ENCODE results near the gene MOB3A. TPM values are rescaled to one million over a fixed set of nuclear protein-coding genes. Genes with fewer than 3 reads are reported as not detected.

The MOB3A gene
- total and polyA plus RNA-seq, 2 of the 8 experiments (the other 6 are each of a cell fraction or from before 2014, with no cell fraction given), result 9.2 to 9.6 TPM

DNA sequence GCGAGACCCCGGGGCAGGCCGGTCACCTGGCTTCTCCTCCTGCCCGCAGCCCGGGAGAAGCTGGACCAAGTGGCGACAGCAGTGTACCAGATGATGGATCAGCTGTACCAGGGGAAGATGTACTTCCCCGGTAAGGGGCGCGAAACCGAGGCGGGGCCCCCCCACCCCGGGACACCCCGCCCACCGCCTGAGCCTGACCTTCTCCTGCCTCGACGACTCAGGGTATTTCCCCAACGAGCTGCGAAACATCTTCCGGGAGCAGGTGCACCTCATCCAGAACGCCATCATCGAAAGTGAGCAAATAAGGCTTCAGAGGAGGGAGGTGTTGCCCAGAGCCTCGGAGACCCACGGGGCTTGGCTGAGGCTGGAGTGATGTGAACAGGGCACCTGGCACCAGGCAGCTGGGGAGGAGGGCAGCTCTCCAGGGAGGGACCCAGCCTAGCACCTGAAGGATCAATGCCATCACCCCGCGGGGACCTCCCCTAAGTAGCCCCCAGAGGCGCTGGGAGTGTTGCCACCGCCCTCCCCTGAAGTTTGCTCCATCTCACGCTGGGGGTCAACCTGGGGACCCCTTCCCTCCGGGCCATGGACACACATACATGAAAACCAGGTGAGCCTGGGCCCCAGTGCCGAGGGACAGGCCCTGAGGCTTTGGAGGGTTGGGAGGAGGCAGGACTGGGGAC is 1.2 kb upstream of the MOB3A start (continued):
- TF ChIP-seq, protein P1, sequence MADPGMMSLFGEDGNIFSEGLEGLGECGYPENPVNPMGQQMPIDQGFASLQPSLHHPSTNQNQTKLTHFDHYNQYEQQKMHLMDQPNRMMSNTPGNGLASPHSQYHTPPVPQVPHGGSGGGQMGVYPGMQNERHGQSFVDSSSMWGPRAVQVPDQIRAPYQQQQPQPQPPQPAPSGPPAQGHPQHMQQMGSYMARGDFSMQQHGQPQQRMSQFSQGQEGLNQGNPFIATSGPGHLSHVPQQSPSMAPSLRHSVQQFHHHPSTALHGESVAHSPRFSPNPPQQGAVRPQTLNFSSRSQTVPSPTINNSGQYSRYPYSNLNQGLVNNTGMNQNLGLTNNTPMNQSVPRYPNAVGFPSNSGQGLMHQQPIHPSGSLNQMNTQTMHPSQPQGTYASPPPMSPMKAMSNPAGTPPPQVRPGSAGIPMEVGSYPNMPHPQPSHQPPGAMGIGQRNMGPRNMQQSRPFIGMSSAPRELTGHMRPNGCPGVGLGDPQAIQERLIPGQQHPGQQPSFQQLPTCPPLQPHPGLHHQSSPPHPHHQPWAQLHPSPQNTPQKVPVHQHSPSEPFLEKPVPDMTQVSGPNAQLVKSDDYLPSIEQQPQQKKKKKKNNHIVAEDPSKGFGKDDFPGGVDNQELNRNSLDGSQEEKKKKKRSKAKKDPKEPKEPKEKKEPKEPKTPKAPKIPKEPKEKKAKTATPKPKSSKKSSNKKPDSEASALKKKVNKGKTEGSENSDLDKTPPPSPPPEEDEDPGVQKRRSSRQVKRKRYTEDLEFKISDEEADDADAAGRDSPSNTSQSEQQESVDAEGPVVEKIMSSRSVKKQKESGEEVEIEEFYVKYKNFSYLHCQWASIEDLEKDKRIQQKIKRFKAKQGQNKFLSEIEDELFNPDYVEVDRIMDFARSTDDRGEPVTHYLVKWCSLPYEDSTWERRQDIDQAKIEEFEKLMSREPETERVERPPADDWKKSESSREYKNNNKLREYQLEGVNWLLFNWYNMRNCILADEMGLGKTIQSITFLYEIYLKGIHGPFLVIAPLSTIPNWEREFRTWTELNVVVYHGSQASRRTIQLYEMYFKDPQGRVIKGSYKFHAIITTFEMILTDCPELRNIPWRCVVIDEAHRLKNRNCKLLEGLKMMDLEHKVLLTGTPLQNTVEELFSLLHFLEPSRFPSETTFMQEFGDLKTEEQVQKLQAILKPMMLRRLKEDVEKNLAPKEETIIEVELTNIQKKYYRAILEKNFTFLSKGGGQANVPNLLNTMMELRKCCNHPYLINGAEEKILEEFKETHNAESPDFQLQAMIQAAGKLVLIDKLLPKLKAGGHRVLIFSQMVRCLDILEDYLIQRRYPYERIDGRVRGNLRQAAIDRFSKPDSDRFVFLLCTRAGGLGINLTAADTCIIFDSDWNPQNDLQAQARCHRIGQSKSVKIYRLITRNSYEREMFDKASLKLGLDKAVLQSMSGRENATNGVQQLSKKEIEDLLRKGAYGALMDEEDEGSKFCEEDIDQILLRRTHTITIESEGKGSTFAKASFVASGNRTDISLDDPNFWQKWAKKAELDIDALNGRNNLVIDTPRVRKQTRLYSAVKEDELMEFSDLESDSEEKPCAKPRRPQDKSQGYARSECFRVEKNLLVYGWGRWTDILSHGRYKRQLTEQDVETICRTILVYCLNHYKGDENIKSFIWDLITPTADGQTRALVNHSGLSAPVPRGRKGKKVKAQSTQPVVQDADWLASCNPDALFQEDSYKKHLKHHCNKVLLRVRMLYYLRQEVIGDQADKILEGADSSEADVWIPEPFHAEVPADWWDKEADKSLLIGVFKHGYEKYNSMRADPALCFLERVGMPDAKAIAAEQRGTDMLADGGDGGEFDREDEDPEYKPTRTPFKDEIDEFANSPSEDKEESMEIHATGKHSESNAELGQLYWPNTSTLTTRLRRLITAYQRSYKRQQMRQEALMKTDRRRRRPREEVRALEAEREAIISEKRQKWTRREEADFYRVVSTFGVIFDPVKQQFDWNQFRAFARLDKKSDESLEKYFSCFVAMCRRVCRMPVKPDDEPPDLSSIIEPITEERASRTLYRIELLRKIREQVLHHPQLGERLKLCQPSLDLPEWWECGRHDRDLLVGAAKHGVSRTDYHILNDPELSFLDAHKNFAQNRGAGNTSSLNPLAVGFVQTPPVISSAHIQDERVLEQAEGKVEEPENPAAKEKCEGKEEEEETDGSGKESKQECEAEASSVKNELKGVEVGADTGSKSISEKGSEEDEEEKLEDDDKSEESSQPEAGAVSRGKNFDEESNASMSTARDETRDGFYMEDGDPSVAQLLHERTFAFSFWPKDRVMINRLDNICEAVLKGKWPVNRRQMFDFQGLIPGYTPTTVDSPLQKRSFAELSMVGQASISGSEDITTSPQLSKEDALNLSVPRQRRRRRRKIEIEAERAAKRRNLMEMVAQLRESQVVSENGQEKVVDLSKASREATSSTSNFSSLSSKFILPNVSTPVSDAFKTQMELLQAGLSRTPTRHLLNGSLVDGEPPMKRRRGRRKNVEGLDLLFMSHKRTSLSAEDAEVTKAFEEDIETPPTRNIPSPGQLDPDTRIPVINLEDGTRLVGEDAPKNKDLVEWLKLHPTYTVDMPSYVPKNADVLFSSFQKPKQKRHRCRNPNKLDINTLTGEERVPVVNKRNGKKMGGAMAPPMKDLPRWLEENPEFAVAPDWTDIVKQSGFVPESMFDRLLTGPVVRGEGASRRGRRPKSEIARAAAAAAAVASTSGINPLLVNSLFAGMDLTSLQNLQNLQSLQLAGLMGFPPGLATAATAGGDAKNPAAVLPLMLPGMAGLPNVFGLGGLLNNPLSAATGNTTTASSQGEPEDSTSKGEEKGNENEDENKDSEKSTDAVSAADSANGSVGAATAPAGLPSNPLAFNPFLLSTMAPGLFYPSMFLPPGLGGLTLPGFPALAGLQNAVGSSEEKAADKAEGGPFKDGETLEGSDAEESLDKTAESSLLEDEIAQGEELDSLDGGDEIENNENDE (IDR thresholded peaks at IDR 0.05; ENCODE audit: insufficient replicate concordance, low read length), result no peak
- TF ChIP-seq KDM4A (IDR thresholded peaks at IDR 0.05; ENCODE audit: low read depth, low read length, severe bottlenecking), result peak; percentile 7

Data from H1 (cell line).